Measurements from ENCODE around the gene ADAM22.

The ADAM22 gene

DNA sequence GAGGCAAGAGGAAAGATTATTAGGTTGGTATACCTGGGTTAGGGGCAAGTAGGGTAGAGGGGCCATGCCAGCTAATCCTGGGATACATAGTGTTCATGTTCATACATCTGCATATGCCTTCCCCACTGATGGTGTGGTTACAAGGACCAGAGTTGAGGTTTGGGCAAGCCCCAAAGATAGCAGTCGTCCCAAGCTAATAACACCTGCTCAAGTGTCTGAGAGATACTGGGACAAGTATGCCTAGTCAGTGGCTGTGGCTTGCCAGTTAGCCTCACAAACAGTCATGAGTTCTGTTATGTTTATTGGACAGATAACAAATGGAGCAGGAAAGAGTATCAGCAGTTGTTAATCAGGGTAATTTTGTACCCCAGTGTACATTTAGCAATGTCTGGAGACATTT, 139.6 kb downstream of the ADAM22 start:
- Histone ChIP-seq H3K4me2 (ENCODE audit: low read depth, low read length) (no peak overlapping the region), H2AFZ (ENCODE audit: low read length) (no peak overlapping the region)

GRCh38 chr7:88075216-88075615, 141.2 kb downstream of the ADAM22 start:
- no peak overlapping the region for H3K27ac ChIP-seq (ENCODE audit: low read length)
- H3K4me1 ChIP-seq (ENCODE audit: low read length): peaks cover 5% of the 10 kb centered on the region; the same call in 1 of the 2 replicates
- H3K4me3 ChIP-seq (ENCODE audit: low read length): no peak overlapping the region
- TF ChIP-seq EZH2 (optimal IDR thresholded peaks at IDR 0.05; ENCODE audit: low read depth, low read length) (no peak), EZH2phosphoT487 (IDR thresholded peaks at IDR 0.05; ENCODE audit: low read length) (no peak), CTCF (IDR thresholded peaks at IDR 0.05; ENCODE audit: low read length) (no peak)
- H3K9me2 ChIP-seq (replicated peaks; ENCODE audit: insufficient read depth, low read length): no peaks in the 10 kb centered on the region
- H4K20me1 ChIP-seq (ENCODE audit: insufficient read depth, low read length): no peaks in the 10 kb centered on the region
- H3F3A ChIP-seq (ENCODE audit: insufficient read depth, low read length): no peaks in the 10 kb centered on the region
- no peak overlapping the region for H3K4me2 ChIP-seq (ENCODE audit: low read depth, low read length)
- no peaks in the 10 kb centered on the region for H3K27me3 ChIP-seq (replicated peaks; ENCODE audit: insufficient read depth, low read length)
- H3K9me3 ChIP-seq (replicated peaks; ENCODE audit: insufficient read depth, low read length): no peaks in the 10 kb centered on the region
- H3K9ac ChIP-seq (ENCODE audit: low read length): no peak overlapping the region
- H3K36me3 ChIP-seq (replicated peaks; ENCODE audit: insufficient read depth, low read length): no peaks in the 10 kb centered on the region
- H2AFZ ChIP-seq (ENCODE audit: low read length): no peak overlapping the region
- no peaks in the 10 kb centered on the region for H3K79me2 ChIP-seq (ENCODE audit: low read length)
- DNase-seq: no peak

More for the DNA sequence above, 139.6 kb downstream of the ADAM22 start:
- no peak overlapping the region for H3K9ac ChIP-seq (ENCODE audit: low read length)
- H3K36me3 ChIP-seq (replicated peaks; ENCODE audit: insufficient read depth, low read length): no peaks in the 10 kb centered on the region
- TF ChIP-seq EZH2phosphoT487 (IDR thresholded peaks at IDR 0.05; ENCODE audit: low read length) (no peak), CTCF (IDR thresholded peaks at IDR 0.05; ENCODE audit: low read length) (no peak), EZH2 (optimal IDR thresholded peaks at IDR 0.05; ENCODE audit: low read depth, low read length) (no peak)
- no peak overlapping the region for H3K4me3 ChIP-seq (ENCODE audit: low read length)
- H3K9me2 ChIP-seq (replicated peaks; ENCODE audit: insufficient read depth, low read length): no peaks in the 10 kb centered on the region
- no peak for DNase-seq
- H3F3A ChIP-seq (ENCODE audit: insufficient read depth, low read length): no peaks in the 10 kb centered on the region
- no peaks in the 10 kb centered on the region for H4K20me1 ChIP-seq (ENCODE audit: insufficient read depth, low read length)
- peaks cover 5% of the 10 kb centered on the region; the same call in 1 of the 2 replicates for H3K4me1 ChIP-seq (ENCODE audit: low read length)
- no peak overlapping the region for H3K27ac ChIP-seq (ENCODE audit: low read length)
- H3K27me3 ChIP-seq (replicated peaks; ENCODE audit: insufficient read depth, low read length): no peaks in the 10 kb centered on the region
- no peaks in the 10 kb centered on the region for H3K9me3 ChIP-seq (replicated peaks; ENCODE audit: insufficient read depth, low read length)
- no peaks in the 10 kb centered on the region for H3K79me2 ChIP-seq (ENCODE audit: low read length)

DNA sequence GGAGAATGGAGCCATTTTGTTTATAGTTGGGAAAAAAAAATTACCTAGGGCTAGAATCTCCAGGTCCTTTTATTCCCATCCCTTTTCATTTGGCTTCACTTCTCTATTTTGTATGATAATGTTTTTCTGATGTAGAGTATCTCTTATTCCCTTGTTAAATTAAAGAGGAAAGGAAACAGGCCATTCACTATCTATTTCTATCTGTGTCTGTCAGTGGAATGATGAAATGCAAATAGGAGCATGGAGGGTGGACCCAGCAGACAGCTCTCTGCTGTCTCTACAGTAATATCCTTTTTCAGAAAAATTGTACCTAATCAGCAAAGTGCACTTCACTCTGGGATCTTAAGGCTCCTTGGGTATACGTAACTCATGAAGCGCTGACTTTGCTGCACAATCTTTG, 149.8 kb downstream of the ADAM22 start:
- TF ChIP-seq EZH2phosphoT487 (IDR thresholded peaks at IDR 0.05; ENCODE audit: low read length) (no peak), EZH2 (optimal IDR thresholded peaks at IDR 0.05; ENCODE audit: low read depth, low read length) (no peak), CTCF (IDR thresholded peaks at IDR 0.05; ENCODE audit: low read length) (no peak)
- no peaks in the 10 kb centered on the region for H3K4me1 ChIP-seq (ENCODE audit: low read length)
- H3K36me3 ChIP-seq (replicated peaks; ENCODE audit: insufficient read depth, low read length): no peaks in the 10 kb centered on the region
- H2AFZ ChIP-seq (ENCODE audit: low read length): no peak overlapping the region
- no peaks in the 10 kb centered on the region for H3F3A ChIP-seq (ENCODE audit: insufficient read depth, low read length)
- no peak for DNase-seq
- H3K9me2 ChIP-seq (replicated peaks; ENCODE audit: insufficient read depth, low read length): no peaks in the 10 kb centered on the region
- no peak overlapping the region for H3K9ac ChIP-seq (ENCODE audit: low read length)
- no peak overlapping the region for H3K4me3 ChIP-seq (ENCODE audit: low read length)
- no peaks in the 10 kb centered on the region for H3K27me3 ChIP-seq (replicated peaks; ENCODE audit: insufficient read depth, low read length)
- H3K9me3 ChIP-seq (replicated peaks; ENCODE audit: insufficient read depth, low read length): no peaks in the 10 kb centered on the region
- no peaks in the 10 kb centered on the region for H4K20me1 ChIP-seq (ENCODE audit: insufficient read depth, low read length)
- no peak overlapping the region for H3K27ac ChIP-seq (ENCODE audit: low read length)
- no peak overlapping the region for H3K4me2 ChIP-seq (ENCODE audit: low read depth, low read length)
- H3K79me2 ChIP-seq (ENCODE audit: low read length): no peaks in the 10 kb centered on the region
